ENCODE data around the gene PCYT1B.

DNA sequence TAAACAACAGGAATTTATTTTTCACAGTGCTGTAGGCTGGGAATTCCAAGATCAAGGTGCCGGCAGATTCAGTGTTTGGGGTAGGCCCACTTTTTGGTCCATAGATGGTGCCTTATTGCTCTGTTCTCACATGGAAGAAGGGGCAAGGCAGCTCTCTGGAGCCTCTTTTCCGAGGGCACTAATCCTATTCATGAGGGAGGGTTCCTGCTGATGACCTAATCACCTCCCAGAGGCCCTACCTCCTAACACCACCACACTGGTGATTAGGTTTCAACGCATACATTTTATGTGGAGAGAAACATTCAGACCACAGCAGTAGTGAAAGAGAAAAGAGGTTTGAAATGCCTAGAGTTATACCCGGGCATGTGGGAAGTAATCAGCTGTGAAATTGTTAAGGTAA, 45.2 kb upstream of the PCYT1B start:
- TF ChIP-seq, protein P1, sequence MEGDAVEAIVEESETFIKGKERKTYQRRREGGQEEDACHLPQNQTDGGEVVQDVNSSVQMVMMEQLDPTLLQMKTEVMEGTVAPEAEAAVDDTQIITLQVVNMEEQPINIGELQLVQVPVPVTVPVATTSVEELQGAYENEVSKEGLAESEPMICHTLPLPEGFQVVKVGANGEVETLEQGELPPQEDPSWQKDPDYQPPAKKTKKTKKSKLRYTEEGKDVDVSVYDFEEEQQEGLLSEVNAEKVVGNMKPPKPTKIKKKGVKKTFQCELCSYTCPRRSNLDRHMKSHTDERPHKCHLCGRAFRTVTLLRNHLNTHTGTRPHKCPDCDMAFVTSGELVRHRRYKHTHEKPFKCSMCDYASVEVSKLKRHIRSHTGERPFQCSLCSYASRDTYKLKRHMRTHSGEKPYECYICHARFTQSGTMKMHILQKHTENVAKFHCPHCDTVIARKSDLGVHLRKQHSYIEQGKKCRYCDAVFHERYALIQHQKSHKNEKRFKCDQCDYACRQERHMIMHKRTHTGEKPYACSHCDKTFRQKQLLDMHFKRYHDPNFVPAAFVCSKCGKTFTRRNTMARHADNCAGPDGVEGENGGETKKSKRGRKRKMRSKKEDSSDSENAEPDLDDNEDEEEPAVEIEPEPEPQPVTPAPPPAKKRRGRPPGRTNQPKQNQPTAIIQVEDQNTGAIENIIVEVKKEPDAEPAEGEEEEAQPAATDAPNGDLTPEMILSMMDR (IDR thresholded peaks at IDR 0.05; ENCODE audit: borderline replicate concordance, extremely low read depth, low read length, poor library complexity, severe bottlenecking), result no peak
- TF ChIP-seq EZH2 (IDR thresholded peaks at IDR 0.05; ENCODE audit: borderline replicate concordance, low read depth, low read length, severe bottlenecking), result no peak

All from DND-41 (cell line).